Upper lobe of left lung (tissue), 4 donors: ENCODE measurements around the gene ARHGEF6.

Source experiments
- CTCF ChIP-seq, 6 experiments: fragments of 450-650 bp in 4 of 6; fragments of 200-600 bp in 2 of 6; sonication (generic) in 2 of 6; IDR thresholded peaks; one replicate each; pipeline ENCODE4 v1.5.1; 2016 to 2019; ENCODE audit warnings: antibody characterized with exemption in 6 of 6
- POLR2A ChIP-seq, 4 donors: fragments of 450-650 bp; IDR thresholded peaks; one replicate each; pipeline ENCODE4 v1.5.1; 2016 to 2017; ENCODE audit warnings: antibody characterized with exemption in 4 of 4, mild to moderate bottlenecking in 2 of 4

- no peak for TF ChIP-seq CTCF (IDR thresholded peaks at IDR 0.05)
- no peak for TF ChIP-seq POLR2A (IDR thresholded peaks at IDR 0.05)
Measured at GRCh38 chrX:136816975-136817374, 36.2 kb upstream of the ARHGEF6 start.
